GM18870 (cell line): ENCODE results near the gene NINL.
A peak's percentile ranks its signal among the peaks of the same experiment; 100 is the strongest.
"Not testable (repeated sequence)": the region's sequence is repeated elsewhere in the genome, so short reads cannot be mapped to it uniquely, and the experiment has no call there.

Experiments
- ATAC-seq: cut with Tn5 transposase; IDR thresholded peaks from one replicate; pipeline ENCODE4 v1.9.1; 2021; ENCODE audit warnings: moderate library complexity; ENCODE audit not compliant: unreplicated experiment

NINL gene

DNA sequence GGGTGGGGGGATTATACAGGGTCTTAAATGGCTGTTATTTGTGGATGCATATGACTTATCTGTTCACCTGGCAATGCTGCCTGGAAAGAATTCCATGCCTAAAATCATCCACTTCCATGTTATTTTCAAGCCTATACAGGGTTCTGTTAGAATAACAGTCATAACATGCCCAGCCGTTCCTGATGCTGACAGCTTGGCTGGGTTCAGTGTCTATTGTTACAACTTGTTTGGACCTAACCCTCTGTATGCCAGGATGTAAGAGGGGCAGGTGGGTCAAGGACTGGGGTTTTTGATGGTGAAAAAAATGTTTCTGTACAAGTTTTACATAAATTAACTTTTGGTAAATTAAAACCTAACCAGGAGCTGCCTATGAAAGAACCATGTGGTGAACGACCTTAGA lies 98.0 kb downstream of the NINL start:
- no peak for ATAC-seq

DNA sequence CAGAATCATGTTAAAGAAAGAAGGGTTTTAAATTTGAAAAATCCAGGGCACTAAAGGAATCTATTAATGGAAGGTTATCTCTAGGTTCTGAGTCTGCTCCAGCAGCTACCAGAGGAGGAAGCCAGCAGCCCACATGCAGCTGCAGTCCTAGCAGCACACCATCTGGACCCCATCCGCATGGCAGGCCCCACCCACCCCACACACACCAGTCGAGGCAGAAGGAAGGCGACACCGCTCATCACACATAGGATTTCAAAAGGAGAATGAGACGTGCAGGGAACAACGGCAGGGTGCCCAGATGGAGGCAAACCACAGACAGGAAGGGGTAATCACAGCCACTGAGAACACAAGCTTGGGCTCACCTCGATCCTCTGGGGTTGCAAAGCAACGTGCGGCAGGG lies 99.0 kb downstream of the NINL start:
- no peak for ATAC-seq

DNA sequence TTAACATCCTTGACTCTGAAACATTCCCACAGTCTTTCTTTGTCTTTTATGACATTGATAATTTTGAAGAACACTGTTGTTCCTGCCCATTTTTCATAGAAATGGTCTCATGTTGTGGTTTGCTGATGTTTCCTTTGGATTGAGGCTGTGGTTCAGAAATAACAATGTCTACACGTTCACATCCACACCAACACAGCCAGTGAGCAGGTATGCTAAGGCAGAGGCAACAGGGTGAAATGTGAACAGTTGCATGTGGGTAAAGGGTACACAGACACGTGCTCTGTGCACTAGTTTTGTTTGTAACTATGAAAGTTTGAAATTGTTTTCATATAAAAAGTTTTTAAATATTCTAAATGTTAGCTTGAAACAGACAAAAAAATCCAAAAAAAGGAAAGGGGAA lies 99.5 kb downstream of the NINL start:
- ATAC-seq, result no peak

DNA sequence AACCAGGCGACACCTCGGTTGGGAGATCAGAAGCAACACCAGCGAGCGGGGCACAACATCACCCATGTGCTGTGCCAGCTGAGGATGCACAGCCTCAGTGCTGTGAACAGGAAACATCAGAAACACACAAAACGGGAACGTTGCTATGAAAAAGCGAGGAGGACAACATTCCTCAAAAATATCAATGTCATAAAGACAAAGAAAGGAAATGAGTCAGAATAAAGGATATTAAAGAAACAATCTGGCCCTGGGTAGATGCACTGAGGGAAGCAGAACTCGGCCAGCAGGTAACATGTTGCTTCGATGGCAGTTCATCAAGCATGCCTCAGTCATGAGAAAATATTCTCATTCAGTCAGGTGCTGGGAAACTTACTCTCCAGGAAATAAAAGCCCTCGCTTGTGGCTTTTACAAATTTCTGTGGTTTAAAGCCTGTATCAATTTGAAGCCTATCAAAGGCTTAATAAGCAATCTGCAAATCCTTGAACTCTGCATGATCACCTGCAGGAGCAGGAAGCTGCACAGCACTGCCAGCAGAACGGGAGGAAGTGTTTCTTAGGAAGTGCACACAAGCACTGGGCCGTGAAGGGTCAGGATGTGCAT lies 100.3 kb downstream of the NINL start:
- ATAC-seq, result no peak

DNA sequence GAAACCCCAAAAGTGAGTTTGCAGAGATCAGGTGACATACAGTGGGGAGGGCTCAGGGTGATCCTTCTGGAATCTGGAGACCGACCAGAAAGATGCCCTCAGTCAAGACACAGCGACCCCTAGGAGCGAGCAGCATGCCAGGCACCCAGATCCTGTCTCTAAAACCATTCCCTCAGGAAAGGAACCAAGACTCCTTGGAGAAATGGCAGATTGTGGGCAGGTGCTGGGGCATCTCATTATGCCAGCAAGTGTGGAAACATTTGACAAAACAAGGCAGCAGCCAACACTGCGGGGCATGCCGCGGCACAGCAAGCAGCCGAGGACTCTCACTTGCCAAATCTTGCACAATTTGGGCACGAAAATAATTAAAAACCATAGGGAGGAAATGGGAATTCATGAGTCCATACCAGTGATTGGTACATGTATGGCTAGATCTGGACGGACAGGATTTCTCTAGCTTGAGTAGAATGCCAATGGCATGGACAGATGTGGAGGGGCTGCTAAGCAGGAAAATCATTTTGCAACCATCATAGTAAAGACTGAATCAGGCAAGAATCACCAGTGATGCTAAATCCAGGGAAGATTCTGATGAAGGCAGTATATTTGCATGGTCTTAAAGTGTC lies 101.0 kb downstream of the NINL start:
- ATAC-seq, result no peak

DNA sequence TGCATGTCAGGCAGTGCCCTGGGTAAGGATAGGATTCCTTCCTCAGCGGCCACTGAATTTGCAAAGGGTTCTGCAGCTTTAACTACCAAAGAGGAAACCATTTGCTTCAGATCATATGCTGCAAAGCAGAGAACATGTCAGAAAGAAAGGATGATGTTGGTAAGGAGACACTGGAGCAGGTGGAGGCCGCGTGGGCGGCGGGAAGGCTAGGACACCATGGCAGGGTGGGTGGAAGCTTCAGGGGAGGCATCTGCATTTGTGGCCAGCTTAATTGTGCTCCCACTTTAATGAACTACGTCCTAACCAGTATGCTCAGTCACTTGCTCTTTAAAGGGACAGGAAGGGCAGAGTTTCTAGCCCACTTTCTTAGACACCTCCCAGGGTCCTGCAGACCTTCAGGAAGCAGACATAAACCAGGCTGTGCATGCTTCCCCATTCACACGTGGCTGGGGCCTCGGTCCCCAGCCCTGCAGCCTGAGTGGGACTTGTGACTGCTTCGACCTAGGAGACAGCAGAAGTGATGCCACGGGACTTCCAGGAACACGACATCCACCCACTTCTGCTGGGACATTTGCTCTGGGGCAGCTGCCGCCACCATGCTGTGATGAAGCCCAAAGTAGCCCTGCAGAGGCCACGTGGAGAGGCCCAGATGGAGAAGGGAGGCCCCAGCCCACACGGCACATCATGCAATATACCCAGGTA lies 101.7 kb downstream of the NINL start:
- no peak for ATAC-seq

DNA sequence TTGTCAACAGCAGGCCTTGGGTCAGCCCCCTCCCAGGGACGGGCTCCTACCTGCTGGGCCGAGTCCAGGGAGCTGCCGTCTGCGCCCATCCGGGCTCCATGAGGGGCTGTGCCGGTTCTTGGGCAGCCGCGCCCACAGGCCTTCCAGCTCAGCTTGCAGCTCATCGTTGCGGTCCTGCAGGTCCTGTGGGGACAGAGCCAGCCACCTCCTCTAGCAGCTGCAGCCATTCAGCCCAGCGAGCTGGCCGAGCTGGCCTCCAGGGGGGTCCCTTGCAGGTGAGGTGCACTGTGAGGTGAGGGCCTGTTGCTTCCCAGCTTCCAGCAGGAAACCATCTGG lies 103.4 kb downstream of the NINL start:
- ATAC-seq, result no peak

DNA sequence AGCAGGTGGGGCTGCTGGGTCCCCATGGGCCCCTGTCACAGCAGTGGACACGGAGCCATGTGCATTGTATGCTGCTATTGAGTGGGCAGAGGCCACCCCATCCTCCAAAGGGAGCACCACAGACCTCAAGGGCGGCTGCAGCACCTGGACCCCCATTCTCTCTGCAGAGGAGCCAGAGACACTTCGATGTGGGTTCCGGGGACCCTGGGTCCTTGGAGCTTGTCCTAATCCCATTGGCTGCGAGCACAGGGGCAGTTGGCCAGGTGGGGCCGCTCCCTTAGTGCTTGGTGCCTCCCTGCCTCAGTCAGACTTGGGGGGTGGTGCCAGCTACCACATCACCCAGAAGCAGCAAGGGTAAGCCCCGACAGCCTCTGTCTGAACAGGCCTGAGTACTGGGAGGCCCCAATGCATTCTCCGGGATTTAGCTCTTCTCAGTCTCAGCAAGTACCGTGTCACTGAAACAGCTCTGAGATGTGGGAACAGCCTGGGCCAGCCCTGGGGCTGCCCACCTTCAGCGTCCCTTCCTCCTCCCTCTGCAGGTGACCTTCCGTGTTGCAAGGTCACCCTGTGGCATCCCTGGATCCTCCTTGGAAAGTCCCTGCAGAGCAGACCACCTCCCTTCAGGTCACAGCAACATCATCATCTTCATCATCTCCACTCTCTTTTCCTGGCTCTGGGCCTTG lies 104.0 kb downstream of the NINL start:
- no peak for ATAC-seq

DNA sequence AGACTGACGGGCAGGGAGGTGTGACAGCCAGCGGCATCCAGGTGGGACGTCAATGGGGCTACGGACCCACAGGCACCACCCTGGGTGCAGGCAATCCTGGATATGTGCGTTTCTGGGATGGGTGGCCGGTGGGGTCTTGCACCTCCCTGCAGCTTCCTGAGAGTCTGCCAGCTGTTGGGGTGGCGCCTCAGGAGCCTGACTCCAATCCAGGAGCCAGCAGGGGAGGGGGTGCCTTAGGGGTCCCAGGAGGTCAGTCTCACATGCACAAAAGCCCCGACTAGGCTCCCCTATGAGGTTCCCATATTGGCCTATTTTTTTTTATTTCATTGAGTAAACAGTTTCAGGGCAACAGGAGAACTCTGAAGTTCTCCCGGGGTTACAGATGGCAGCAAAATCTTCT lies 104.5 kb downstream of the NINL start:
- no peak for ATAC-seq

DNA sequence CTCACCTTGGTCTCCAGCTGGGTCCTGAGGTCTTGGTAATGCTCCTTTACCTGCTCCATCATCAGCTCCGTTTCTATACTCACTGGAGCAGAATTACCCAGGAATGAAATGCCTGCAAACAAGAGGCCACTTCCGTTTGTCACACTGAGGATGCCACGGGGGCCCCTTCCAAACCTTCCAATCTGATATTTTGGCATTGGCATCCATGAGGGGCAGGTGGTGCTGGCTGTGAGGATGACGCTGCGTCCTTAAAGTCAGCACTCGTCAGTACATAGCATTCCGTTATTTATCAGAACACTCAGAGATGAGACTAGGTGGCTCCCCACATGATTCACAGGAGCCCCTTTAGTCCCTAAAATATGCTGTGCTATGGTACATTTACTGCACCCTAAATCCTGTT lies 105.2 kb downstream of the NINL start:
- no peak for ATAC-seq

DNA sequence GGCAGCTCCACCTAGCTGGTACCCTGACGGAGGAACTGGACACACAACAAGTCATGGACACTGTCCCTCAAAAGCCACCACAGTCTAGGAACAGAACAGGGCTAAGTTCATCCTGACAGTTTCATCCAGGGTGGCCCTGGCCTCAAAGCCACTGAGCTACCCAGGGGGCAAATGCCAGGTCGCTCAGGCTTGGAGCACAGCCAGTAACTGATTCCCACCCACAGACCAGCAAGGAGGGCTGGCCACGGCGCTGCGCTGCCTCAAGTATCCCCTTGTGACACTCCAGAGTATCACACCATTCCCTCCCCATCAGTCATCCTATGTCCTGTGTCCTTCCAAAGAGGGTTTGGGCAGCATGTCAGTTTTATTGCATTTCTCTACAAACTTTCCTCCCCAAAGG lies 105.7 kb downstream of the NINL start:
- ATAC-seq, result no peak

DNA sequence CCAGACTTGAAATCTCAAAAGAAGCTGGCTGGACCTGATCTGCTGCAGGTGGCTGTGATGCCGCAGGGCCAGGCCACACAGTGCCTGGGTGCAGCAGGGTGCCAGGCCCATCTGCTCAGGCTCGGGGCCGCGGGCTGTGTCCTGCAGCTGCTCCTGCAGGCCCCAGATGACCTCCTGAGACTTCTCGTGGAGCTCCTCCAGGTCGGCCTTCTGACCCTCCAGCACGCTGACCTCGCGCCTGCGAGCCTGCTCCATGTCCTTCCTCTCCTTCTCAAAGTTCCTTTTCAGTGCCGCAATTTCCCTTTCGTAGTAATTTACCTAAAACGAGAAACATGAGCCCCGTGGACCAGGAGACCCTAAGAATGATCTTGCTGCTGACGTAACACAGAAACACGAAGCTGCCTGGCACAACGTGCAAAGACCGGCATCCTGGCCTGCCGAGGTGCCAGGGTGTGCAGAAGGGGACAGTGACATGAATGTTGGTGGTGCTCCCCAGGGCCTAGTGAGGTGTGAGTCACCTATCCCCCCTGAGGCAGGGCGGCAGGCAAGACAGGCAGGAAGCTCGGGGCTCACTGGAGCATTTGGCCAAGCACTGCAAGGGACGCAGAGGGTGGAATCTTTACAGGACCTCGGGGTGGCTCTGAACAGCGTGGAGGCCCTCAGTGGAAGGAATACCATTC lies 106.3 kb downstream of the NINL start:
- ATAC-seq, result no peak

DNA sequence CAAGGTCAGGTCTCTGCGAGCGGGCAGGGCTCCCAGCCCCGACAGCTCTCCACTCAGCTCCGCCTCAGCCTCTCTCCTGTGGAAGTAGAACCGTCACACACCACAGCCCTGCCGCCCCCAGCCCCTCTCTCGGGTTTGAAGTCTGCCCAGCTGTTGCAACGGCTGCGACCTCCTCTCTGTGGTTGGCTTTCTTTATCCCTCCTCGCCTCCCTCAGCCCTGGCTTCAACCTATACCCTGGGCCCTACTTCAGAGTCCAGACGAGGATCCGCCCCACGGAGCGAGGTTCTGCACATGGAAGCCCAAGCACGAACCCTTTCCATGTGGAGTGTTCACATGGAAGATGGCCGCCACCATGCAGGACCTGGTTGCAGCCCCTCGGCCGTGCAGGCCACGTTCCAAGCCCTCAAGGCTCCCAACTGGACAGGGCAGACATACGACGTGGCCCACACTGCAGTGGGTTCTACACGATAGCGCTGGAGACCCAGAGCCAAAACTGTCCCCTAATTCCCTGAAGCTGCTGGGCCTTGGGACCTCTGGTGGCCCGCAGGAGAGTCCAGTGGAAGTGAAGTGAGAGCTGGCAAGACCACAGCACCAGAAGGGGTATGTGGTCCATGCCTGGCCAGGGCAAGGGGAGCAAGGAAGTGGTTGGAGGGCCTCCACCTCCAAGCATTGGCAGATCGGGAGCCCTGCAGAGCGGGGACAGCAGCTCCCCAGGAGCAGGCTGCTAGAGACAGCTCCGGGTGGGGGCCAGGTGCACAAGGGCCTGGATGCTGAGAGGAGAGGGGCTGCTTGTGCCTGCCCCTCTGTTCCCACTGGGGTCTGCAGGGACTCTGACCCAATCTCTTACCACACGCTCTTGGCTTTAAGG lies 108.1 kb downstream of the NINL start:
- no peak for ATAC-seq

DNA sequence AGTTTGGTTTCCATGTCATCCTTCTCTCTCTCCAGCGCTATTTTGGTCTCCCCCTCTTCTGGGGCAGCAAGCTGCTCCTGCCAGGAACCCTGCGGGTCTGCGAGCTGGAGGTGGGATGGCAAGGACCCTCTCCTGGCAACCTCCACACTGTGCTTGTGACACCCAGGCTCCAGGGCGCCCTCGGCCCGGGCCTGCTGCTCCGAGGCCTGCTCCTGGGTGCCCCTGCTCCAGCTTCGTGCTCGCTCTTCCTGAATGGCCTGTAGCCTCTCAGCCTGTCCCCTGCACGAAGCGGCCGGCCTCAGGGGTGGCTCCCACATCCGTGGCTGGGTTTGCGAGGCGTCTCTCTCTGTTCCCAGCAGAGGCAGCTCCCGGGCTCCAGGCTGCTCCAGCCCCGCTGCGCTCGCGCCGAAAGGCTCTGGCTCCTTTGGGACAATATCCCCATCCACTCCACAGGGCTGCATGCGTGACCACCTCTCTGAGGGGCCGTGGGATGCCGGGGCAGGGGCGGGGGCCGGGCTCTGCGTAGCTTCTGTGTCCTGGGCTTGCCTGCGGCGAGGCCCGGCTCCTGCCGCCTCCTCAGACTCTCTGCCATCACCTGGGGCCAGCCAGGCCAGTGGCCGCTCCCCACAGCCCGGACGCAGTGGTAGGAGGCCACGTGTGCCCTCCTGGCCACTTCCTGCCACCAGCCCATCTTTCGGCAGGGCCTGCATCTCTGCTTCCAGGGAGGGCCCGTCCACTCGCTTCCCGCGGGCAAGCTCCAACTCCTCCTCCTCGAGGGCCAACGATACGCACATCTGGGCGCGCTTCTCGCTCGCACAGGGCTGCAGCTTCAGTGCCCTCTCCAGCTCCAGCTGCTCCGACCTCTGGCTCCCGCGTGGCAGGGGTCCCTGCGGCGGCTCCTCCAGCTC lies 109.0 kb downstream of the NINL start:
- no peak for ATAC-seq

DNA sequence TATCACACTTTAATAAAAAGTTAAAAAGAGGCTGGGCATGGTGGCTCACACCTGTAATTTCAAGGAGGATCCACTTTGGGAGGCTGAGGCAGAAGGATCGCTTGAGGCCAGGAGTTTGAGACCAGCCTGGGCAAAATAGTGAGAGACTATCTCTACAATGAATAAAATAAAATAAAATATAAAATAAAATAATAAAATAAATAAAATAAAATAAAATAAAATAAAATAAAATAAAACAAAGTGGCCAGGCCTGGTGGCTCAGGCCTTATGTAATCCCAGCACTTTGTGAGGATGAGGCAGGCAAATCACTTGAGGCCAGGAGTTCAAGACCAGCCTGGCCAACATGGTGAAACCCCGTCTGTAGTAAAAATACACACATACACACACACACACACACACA lies 112.0 kb downstream of the NINL start:
- ATAC-seq, result not testable (repeated sequence)

DNA sequence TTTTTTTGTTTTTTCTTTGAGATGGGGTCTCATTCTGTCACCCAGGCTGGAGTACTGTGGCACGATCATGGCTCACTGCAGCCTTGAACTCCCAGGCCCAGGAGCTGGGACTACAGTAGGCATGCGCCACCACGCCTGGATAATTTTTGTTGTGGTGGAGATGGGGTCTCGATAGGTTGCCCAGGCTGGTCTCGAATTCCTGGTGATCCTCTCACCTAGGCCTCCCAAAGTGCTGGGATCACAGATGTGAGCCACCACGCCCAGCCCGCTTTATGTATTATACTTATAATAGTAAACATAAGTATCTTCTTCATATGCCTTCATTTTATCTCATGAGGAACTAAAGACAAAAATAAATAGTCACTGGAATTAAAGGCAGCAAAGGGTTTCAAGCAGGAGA lies 114.3 kb downstream of the NINL start:
- ATAC-seq, result no peak

DNA sequence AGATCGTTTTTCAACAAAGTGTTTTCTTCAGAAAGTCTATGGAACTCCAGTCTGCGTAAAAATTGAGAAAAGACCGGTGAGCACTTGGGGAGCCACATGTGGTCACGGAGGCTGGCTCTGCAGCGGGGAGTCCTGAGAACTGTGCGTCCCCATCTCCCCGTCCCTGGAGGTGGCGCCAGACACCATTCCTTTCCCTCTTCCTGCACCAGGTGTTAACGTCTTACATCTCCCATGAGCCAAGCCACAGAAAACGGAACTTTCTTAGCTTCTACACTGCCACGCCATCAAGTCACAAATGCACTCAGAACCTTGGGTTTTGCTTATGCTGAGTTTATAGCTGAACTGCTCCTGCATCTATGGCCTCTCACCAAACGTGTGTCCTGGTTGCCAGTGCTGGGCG lies 115.3 kb downstream of the NINL start:
- peak; percentile 68 for ATAC-seq

DNA sequence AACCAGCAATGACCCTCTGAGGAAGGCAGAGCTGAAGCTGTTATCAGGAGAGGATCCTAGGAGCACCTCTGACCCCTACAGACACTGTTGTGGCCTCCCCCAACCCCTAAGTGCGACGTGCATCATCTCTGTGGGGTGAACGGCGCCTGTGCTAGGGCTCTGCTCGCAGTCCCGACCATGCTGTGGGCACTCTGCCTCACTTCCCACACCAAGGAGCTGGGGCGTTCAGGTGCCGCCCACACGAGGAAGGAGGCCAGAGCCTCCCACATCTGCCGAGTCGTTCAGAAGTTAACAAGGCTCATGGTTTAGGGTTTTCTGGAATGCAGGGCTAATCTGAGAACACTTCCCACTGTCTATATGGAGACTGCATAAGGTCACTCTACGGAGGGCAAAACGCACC lies 115.8 kb downstream of the NINL start:
- no peak for ATAC-seq
